GM19043 (cell line): Measurements from ENCODE around the gene NID2.

Source experiments
- ATAC-seq: cut with Tn5 transposase; IDR thresholded peaks from one replicate; pipeline ENCODE4 v1.9.1; 2021; ENCODE audit warnings: low read depth; ENCODE audit not compliant: unreplicated experiment

NID2 gene

DNA sequence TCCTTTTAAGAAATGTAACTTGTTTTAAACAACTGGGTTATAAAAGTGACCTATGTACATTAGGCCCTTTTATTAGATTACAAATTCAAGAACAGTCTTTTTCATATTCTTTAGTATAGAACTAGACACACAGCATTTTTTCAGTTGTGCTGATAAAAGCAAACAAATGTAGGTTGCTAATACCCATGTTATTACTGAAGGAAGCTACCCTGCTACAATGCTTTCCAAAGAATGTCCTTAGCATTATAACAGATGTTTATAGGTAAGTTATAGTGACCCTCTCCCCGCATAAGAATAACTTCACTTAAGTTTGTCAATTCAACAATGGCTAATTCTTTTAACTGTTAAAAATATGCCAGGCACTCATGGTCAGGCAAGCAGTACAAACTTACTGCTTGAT, 61.6 kb downstream of the NID2 start:
- ATAC-seq, result no peak

DNA sequence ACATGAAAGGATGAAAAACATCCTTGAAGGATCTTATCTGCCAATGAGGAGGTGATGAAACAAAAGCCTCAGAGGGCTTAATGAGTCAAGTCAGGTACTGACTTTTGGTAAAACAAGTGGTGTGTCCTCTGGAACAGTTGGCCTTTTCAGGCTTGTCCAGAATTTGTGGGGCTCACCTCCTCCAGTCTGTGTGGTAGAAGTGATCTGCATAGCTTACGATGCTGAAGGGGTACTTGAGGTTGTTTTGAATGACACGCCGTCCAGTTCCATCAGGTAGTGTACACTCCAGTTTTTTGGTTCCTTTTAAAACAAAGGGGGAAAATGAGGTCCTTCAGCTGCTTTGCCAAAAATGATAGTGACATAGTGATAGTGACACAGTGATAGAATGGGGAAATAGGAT, 62.5 kb downstream of the NID2 start:
- no peak for ATAC-seq

DNA sequence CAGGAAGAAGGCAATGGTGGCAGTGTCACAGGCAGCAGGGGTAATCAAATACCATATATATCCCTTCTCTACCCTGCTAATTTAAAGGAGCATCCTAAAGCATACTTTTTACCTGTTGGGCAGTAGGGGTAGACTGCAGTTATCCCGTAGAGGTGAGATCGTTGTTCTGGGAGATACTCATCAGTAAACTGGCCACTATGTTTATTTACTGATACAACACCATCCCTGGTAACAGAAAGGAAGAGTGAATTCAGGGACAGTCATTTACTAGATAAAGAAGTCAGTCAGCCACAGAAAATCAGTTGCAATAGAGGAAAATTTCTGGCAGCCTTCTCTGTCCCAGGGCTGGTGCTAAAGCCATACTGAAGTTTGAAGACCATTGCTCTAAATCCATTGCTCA, 63.2 kb downstream of the NID2 start:
- no peak for ATAC-seq

DNA sequence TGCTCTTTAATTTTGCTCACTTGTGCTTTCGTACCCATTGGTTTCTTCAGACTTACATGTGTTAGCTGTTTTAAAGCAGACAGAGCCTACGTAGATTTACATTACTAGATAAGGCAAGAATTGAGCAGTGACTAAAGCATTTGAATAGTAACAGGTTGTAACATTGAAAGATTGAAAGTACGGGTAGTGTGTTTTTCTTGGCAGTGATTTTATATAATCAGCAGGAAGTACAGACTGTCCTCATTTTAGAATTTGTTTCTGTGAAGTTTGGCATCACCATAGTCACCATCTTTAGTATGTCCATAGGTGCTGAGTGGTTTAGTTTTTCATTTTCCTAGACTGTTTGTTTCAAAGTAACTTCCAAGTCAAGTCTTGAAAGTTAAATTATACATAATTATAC, 65.5 kb downstream of the NID2 start:
- no peak for ATAC-seq

DNA sequence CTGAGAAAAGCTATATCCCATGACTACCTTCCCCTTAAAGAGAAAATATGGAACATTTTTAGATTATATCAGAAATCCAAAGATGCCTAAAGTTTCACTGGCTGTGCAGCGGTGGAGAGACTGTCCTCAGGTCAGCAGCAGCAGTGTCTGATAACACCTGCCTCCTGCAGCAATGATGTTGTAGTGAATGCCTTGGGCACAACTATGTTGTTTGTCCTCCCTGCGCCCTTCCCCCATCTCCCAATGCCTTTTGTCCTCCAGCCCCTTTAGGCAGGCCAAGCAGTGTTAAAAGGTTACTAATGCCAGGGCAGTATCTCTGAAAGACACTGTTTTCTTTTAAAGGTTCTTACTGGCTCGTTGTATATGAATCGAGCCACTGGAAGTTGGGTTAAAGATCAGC, 66.3 kb downstream of the NID2 start:
- ATAC-seq, result no peak

DNA sequence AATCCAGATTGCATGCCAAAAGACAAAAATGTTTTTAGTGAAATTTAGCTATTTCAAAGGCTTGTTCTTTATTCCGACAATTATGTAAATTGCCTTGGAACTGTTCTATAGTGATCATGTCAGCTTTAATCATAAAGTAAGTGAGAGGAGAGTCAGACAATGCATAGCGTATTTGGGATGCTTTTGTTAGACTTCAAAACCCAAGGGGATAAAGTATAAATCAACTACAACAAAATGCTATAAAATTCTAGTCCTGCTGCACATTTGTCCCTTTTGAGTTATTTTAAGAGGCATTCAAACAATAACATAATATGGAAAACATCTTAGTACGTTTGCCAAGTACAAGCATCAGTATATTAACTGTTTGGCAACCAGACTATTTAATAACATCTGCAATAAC, 68.2 kb downstream of the NID2 start:
- ATAC-seq, result no peak

DNA sequence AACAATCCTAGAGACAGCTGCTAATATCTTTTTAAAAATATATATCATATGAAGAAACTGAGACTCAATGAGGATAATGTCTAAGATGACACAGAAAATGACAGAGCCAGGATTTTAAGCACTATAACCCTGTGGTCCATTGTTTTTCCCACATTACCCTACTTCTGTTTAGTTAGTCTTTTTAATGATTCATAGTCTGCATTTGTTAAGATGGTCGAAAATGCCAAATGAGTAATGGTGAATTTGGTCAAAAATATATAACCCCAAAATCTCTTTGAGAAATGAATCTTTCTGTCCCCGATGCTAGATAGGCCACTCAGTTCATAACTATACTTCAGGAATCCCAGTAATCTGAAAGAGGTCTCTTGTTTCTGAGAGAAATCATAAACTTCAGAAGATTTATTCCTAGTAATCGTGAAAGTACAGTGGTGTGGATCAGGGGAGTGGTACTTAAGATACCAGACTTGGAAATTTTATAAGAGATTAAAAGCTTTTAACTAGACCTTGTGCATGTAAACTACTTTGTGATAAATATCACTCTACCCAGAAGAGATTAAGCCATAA, 68.8 kb downstream of the NID2 start:
- ATAC-seq, result no peak

DNA sequence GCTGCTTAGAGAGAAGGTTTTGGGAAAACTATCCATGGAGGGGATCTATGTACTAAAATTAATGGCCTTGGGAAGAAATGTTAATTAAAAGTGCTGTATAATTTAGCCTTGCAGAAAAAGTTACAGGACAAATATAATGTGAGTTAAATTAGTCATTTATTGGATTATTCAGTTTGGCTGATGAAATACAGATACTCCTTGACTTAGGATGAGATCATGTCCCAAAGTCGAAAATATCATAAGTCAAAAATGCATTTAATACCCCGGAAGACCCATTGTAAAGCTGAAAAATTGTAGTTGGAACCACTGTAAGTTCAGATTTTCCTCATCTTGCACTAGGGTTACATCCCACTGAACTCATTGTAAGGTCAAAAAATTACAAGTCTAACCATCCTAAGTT, 69.8 kb downstream of the NID2 start:
- ATAC-seq, result no peak

DNA sequence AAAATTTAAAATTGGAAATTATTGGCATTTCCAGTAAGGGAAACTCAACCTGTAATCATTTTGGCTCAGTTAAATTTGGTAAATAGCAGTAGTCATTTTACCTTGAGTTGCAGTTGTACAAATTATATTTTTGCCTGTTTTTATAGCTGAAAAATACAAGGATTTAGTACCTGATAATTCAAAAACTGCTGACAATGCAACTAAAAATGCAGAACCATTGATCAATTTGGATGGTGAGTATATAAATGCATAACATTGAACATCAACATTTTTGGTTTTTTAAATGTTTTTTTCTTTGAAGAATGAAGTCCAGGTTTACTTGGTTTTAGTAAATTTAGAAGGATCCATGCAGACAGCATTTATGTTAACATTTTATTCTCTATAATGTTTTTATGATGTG, 70.5 kb downstream of the NID2 start:
- ATAC-seq, result no peak

DNA sequence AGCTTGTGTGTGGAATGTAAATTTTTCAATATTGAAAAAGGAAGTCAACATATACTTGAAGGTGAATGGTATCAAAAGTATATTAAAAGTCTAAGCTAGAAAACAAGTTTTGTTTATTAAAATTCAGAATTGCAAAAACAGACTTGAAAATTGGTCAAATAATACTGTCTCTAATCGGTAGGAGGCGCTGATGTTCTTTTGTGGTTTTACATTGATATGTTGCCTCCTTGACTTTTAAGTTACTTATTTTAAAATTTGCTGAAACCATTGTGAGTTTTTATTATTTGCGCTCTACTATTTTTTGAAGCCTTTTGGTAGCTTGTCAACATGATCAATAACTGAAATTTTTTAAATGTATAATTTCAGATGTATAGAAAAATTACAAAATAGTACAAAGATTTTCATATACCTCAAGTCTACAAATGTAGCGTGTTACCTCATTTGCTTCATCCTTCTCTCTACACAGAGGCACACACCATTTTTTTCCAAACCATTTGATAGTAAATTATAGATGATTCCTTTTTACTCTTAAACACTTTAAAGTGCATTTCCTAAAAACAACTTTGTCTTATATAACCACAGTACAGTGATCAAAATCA, 72.6 kb downstream of the NID2 start:
- ATAC-seq, result no peak

DNA sequence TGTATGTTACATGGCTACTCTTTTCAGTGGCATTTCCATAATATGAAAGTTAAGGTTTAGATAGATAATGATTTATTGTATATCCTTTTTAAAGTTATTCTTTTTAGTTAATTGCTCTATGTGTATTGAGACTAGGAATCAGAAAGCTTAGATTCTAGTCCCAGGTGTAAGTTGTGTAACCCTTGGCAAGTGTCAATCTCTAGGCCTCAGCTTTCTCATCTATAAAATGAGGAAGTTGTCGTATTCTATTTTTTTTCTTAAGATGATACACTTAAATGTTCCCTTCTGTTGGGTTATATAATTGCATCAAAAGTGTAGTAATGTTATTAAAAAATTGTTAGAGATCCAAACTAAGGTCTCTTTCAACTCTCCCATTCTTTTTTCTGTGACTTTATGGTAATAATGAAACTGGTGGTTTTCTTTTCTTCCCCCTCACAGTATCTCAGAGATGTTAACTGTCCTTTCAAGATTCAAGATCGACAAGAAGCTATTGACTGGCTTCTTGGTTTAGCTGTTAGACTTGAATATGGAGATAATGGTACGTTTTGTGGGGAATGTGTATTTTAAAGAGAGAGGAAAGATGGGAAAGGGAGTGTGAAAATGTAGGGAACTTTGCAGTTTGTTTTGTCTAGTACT, 75.5 kb downstream of the NID2 start:
- no peak for ATAC-seq

DNA sequence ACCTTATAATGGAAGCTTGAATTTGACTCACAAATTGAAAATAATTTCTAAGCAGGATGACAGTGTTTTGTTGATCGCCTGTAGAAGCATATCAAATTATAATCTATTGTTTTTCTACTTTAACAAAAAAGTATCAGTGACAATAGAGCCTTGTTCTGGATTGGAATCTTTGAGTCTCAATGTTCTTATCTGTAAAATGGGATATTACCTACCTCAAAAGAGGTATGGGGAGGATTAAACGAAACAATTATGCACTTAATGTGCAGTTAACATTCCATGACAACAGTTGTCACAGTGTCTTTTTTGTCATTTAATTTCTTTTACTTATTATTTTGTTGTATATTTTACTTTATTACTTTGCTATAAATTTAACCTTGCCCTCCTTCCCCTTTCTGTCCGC, 78.4 kb downstream of the NID2 start:
- ATAC-seq, result no peak

DNA sequence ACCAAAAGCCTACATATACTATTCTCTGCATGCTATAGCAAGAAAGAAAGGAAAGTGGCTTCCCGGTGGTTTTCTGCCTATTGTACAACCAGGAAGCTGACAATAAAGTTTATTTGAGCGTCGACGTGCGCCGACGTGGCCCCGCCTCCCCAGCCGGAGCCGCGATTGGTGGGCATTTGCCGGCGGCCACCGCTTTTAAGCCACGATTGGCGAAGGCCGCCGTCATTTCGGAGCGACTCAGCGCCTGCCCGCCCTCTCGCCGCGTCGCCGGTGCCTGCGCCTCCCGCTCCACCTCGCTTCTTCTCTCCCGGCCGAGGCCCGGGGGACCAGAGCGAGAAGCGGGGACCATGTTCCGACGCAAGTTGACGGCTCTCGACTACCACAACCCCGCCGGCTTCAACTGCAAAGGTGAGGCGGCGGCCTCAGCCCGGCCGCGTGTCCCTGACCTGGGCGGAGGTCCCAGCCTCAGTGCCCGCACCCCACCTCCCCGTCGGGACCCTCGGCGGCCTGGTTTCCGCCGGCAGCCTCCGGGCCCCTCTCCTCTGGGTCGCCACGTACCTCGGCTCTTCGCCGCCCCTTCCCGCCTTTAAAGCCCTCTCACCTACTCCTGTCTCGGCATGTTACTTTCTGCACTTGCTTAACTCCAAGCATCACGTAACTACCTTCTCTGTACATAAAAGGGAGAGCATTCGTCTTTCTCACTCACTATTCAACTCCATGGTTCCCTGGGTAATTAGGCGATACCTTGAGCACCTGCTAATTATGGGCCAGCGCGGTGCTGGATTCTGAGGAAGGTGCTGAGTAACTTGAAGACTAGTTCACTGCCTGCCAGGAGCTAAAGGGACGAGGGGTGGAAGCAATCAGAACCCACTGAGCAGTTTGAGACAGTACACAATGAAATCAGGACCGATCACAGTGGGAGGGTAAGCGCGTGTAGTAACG, 79.3 kb downstream of the NID2 start, which contains the start of gene RTRAF:
Gene RTRAF (plus strand): TSS at position 254 of the 942 bp plus-strand sequence. CDS start 94 bp downstream, at position 348.
- ATAC-seq, result peak; percentile 92

DNA sequence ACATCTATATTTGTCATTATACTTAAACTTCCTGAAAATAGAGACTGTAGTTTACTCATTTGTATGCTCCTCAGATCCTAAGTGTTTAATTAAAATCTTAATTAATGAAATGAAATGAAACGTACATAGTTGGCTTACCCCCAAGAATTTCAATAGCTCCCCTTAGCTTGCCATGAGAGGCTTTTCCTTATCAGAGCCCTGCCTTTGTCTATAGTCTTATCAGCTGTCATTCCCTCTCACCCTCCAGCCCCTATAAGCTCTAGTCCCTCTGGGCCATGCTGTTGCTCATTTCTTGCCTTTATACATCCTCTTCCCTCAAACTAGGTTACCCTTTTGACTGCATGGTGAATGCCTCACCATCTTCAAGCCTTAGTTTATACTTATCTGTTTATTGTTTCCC, 80.6 kb downstream of the NID2 start:
- no peak for ATAC-seq

DNA sequence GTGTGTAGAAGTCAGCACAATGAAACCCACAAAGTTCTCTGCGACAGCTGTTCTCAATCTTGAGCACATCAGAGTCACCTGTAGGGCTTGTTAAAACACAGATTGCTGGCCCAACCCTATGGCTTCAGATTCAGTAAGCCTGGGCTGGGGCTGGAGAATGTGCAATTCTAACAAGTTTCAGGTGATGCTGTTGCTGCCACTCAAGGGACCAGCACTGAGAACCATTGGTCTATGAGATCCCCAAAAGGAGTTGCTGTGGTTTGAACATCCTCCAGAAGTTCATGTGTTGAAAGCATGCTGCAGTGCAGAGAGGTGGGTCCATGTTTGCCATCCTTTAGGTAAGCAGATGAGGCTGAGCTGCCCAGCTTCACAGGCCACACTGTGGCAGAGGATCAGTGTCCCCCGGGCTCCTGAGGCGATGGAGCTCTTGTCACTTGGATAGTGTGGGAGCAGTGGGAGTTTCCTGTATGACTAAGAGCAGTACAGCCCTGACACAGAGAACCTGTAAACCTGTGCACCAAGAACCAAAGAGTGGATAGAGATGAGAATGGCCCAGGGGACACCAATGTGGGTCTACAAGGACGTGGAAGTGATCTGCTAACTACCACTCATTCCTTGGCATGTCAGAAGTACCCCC, 87.5 kb downstream of the NID2 start:
- no peak for ATAC-seq

DNA sequence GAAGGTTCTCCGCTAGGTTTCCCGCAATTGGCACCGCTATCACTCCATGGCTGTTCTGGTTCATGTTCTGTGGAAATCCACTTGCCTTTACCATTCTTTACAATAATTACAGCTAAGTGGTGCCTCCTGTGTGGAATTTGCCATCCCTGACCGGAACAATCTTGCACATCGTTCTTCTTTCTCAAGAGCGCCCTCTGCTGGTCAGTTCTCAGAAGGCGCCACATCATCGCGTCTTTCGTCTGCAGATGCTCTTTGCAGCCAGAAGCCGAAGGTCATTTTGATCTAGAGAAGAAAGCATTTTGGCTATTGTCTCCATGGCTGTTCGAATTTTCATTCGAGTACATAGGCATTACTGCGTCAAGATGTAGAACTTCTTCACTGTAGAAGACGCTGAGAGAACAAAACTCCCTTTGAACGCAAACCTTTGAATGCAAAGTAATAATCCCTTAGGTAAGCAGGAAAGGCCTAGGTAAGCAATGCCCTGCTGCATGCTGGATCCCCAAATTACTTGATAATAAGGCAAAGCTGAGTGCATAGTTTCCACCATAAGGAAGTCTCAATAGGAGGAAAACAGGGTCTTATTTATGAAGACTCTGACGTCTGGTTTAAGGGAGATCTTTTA, 89.7 kb downstream of the NID2 start:
- ATAC-seq, result peak; percentile 67

DNA sequence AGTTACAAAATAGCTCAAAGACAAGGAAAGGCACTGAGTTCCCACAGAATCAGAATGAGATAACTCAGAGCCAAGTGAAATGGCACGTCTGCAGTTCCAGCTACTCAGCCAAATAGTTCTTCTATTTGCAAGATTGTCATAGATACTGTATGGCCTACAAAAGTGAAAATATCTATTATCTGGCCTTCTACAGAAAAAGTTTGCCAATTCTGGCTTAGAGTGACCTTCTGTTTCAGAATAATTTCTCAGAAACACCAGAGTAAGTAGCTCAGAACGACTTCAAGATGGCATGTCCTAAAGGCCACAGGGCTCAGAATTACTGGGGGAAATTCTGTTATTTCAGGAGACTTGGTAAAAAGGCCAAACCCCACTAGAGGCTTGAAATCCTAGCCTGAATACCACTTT, 90.2 kb downstream of the NID2 start:
- no peak for ATAC-seq

DNA sequence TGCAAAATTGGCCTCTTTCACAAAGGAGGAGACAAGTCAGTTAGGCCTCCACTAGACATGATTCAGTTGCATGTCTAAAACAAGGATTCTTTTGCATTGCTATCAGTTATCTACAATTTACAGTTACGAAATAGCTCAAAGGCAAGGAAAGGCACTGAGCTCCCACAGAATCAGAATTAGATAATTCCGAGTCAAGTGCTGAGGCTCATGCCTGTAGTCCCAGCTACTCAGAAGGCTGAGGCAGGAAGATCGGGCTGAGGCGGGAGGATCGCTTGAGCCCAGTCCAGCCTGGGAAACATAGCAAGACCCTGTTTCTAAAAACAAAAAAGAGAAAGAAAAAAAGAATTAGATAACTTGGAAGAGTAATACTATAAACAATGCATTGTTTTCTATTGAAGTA, 91.8 kb downstream of the NID2 start:
- ATAC-seq, result no peak

DNA sequence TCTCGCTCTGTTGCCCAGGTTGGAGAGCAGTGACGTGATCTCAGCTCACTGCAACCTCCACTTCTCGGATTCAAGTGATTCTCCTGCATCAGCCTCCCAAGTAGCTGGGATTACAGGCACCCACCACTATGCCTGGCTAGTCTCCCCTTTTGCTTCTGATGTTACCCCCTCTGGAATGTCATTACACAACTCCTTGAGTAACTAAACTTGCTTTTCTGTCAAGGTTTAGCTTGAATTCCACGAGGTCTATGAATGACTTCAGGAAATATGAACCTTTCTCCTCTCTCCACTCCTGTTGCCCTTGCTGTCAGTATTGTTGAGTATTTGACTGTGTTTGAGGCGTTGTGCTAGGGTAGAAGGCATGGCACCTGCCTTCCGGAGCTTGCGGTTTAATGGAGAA, 96.3 kb downstream of the NID2 start:
- no peak for ATAC-seq

DNA sequence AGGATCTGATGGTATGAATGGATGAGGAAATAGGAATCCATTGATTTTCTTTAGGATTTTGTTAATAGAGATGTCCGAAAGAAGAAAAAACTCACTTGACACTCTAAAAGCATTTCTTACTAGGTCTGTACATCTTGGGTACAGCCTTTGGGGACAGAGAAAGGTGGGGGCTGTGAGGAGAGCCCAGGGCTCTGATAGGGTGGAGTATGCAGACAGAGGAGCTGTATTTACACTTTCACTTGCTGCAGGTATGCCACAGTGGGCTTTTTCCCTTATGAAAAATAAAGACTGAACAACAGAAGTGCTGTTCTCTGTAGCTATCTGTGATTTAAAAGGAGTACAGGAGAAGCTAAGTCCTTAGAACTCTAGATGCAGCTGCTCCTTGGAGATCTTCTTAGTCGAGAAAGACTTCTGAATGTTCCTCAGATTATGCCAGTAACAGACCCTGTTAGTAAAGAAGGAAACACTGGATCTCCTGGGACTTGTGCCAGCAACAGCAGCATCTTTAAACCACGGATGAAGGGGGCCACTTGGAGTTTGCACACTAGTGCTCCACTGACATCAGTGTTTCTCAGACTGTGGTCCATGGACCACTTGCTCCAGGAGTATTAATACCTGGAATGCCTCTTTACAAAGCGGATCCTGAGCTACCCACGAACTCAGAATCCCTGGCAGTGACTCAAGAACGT, 98.9 kb downstream of the NID2 start:
- ATAC-seq, result no peak
